Activated CD8-positive, alpha-beta T cell treated with anti-CD3 and anti-CD28 coated beads for 36 hours (primary cell): Measurements from ENCODE around the gene YDJC. TPM values are rescaled to one million over a fixed set of nuclear protein-coding genes. Genes with fewer than 3 reads are reported as not detected.
"Not testable (repeated sequence)": the region's sequence is repeated elsewhere in the genome, so short reads cannot be mapped to it uniquely, and the experiment has no call there.

ENCODE experiments used
- ATAC-seq: fragments of 200-7000 bp; cut with Tn5 transposase; one replicate; pipeline ENCODE4 v1.10.0; 2021; ENCODE audit warnings: mild to moderate bottlenecking, moderate library complexity
- CTCF ChIA-PET: fragments of 350-600 bp; sonication (Branson Sonifier 250); formaldehyde crosslinking; loops from one replicate; lab custom pipeline; 2021; ENCODE audit warnings: antibody characterized with exemption; lab: Charles Lee
- POLR2A ChIA-PET: fragments of 350-600 bp; sonication (Branson Sonifier 250); formaldehyde crosslinking; loops from one replicate; lab custom pipeline; 2021; ENCODE audit warnings: antibody characterized with exemption; lab: Charles Lee
- DNase-seq: peaks from one replicate; pipeline ENCODE4 v3.0.0-alpha.2; 2020
- H3K27ac Mint-ChIP-seq: one replicate; pipeline ENCODE4 v1.8.0; 2021; ENCODE audit warnings: mild to moderate bottlenecking, mixed read lengths
- H3K27me3 Mint-ChIP-seq: one replicate; pipeline ENCODE4 v1.8.0; 2021; ENCODE audit warnings: mixed read lengths
- H3K36me3 Mint-ChIP-seq: one replicate; pipeline ENCODE4 v1.8.0; 2021; ENCODE audit warnings: low read depth, mixed read lengths
- H3K4me1 Mint-ChIP-seq: one replicate; pipeline ENCODE4 v1.8.0; 2021; ENCODE audit warnings: low read depth, mixed read lengths
- H3K4me3 Mint-ChIP-seq: one replicate; pipeline ENCODE4 v1.8.0; 2021; ENCODE audit warnings: mild to moderate bottlenecking, moderate library complexity, mixed read lengths
- H3K9me3 Mint-ChIP-seq: one replicate; pipeline ENCODE4 v1.8.0; 2021; ENCODE audit warnings: mixed read lengths
- CTCF ChIP-seq: fragments of 200-600 bp; IDR thresholded peaks from one replicate; pipeline ENCODE4 v1.8.0; 2022; ENCODE audit warnings: antibody characterized with exemption, mild to moderate bottlenecking
- intact Hi-C: fragments of 100-400 bp; cut with micrococcal nuclease; formaldehyde crosslinking; loops from one replicate; pipeline ENCODE4 v1.10.0; 2022
- total RNA-seq, 2 experiments: library from RNA; stranded (reverse); gene quantifications; one replicate each; pipeline ENCODE4 v1.2.3, GENCODE V29; 2021

The YDJC gene
- total RNA-seq, 2 experiments from 2014 or later: 60.1 to 64.9 TPM

DNA sequence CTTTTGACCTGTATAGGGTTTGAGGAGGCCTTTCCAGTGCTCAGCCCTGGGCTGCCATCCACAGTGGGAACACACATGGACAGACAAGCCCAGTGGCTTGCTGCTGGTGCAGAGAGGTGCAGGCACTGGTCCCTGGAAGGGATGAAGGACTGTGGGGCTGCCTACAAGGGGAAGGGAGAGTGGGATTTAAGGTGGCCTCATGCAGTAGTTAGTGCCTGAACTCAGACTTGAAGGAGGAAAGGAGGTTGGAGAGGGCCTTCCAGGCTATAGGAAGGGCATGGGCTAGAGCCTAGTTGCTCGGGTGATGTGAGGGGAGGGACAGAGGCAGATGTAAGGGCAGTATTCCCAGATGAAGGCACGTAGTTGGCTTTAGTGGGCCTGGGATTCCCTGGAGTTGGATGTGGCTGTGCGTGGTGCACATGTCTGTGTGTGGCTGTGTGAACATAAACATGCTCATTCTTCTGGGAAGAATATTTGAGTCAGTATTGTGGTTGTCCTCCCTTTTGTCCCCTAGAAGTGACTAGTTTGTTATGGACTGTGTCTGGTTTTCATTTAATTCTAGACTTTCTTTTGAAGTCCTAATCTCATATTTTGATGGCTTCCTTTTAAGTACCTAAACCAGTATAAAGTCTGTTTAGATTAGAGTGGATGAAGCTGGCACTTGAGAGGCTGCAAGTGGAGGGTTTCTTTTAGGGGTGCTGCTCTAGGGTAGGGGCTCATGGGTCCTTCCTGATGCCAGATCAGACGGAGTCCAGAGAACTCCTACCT, 18.4 kb downstream of the YDJC start:
- no peaks in the 10 kb centered on the region for H3K9me3 Mint-ChIP-seq
- DNase-seq: no peak
- ATAC-seq: no peak
- H3K4me3 Mint-ChIP-seq: no peak overlapping the region
- peak overlapping the region; percentile 52 for H3K27ac Mint-ChIP-seq
- no peaks in the 10 kb centered on the region for H3K27me3 Mint-ChIP-seq
- ChIA-PET CTCF (interaction anchor here (1.2 to 2.4 kb wide), 3 partner anchors 13 to 18 kb away, joined by 4 to 7 read pairs (median 6); no protein-coding TSS in a partner anchor), POLR2A (interaction anchor here (0.6 kb wide), 1 partner anchor 52 kb away, joined by 4 read pairs; no protein-coding TSS in a partner anchor)
- peaks cover 26% of the 10 kb centered on the region for H3K36me3 Mint-ChIP-seq
- H3K4me1 Mint-ChIP-seq: peaks cover 22% of the 10 kb centered on the region
- intact Hi-C loops: no loop called here
- no peak for TF ChIP-seq CTCF

GRCh38 chr22:21609556-21610157, 20.2 kb downstream of the YDJC start:
- ATAC-seq, H3K27ac Mint-ChIP-seq: not testable (repeated sequence)

GRCh38 chr22:21606775-21607174, 23.0 kb downstream of the YDJC start:
- ChIA-PET POLR2A (interaction anchor here (0.6 to 1.5 kb wide), 3 partner anchors 14 to 40 kb away, joined by 3 to 4 read pairs (median 4); no protein-coding TSS in a partner anchor), CTCF (interaction anchor here (2.0 kb wide), 1 partner anchor 16 kb away, joined by 6 read pairs; no protein-coding TSS in a partner anchor)
- peaks cover 23% of the 10 kb centered on the region for H3K4me1 Mint-ChIP-seq
- no peaks in the 10 kb centered on the region for H3K27me3 Mint-ChIP-seq
- no peak for ATAC-seq
- TF ChIP-seq CTCF: no peak
- H3K27ac Mint-ChIP-seq: peak overlapping the region; percentile 52
- no peaks in the 10 kb centered on the region for H3K9me3 Mint-ChIP-seq
- no peak overlapping the region for H3K4me3 Mint-ChIP-seq
- peaks cover 12% of the 10 kb centered on the region for H3K36me3 Mint-ChIP-seq
- no peak for DNase-seq
- intact Hi-C loops: no loop called here

More at GRCh38 chr22:21609556-21610157, 20.2 kb downstream of the YDJC start:
- intact Hi-C loops, H3K4me3 Mint-ChIP-seq, H3K9me3 Mint-ChIP-seq, DNase-seq, H3K27me3 Mint-ChIP-seq: not testable (repeated sequence)
- ChIA-PET CTCF (interaction anchor here (1.2 to 2.4 kb wide), 3 partner anchors 12 to 20 kb away, joined by 3 to 7 read pairs (median 4); no protein-coding TSS in a partner anchor), POLR2A (interaction anchor here (0.8 to 1.6 kb wide), 3 partner anchors 15 to 33 kb away, joined by 3 to 7 read pairs (median 3); no protein-coding TSS in a partner anchor)
- Mint-ChIP-seq H3K4me1 (peaks cover 23% of the 10 kb centered on the region), H3K36me3 (peaks cover 26% of the 10 kb centered on the region)

GRCh38 chr22:21605887-21606564, 23.8 kb downstream of the YDJC start:
- intact Hi-C loops: no loop called here
- DNase-seq: no peak
- POLR2A ChIA-PET: interaction anchor here (0.6 to 1.5 kb wide), 3 partner anchors 13 to 39 kb away, joined by 3 to 4 read pairs (median 4); no protein-coding TSS in a partner anchor
- no peak for TF ChIP-seq CTCF
- no peak overlapping the region for H3K4me3 Mint-ChIP-seq
- H3K36me3 Mint-ChIP-seq: peaks cover 5% of the 10 kb centered on the region
- no peaks in the 10 kb centered on the region for H3K9me3 Mint-ChIP-seq
- ATAC-seq: no peak
- CTCF ChIA-PET: no interaction called here
- no peaks in the 10 kb centered on the region for H3K27me3 Mint-ChIP-seq
- H3K27ac Mint-ChIP-seq: peak overlapping the region; percentile 38
- H3K4me1 Mint-ChIP-seq: peaks cover 23% of the 10 kb centered on the region

DNA sequence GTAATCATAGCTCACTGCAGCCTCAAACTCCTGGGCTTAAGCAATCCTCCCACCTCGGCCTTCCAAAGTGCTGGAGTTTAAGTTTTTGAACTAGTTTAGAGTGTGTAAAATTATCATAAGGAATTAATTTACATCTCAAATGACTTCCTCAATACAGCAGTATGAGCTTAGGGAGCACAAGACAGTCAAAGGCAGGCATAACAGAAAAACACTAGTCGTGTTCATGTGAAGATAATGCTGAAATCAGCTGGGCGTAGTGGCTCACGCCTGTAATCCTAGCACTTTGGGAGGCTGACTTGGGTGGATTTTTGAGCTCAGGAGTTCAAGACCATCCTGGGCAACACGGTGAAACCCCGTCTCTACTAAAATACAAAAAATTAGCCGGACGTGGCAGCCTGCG, 25.8 kb downstream of the YDJC start:
- ATAC-seq (no peak), DNase-seq (no peak)
- H3K9me3 Mint-ChIP-seq: no peaks in the 10 kb centered on the region
- H3K4me1 Mint-ChIP-seq: peaks cover 27% of the 10 kb centered on the region
- intact Hi-C loops: no loop called here
- no peak overlapping the region for H3K27ac Mint-ChIP-seq
- peaks cover 3% of the 10 kb centered on the region for H3K36me3 Mint-ChIP-seq
- POLR2A ChIA-PET: no interaction called here
- H3K4me3 Mint-ChIP-seq: no peak overlapping the region
- no peaks in the 10 kb centered on the region for H3K27me3 Mint-ChIP-seq
- CTCF ChIA-PET: interaction anchor here (1.2 to 2.0 kb wide), 4 partner anchors 10 to 39 kb away, joined by 3 to 8 read pairs (median 5); partner anchors contain the start of gene YDJC
- TF ChIP-seq CTCF: no peak
